HG03460 (cell line): ENCODE data around the gene CARNS1.

Source experiments
- ATAC-seq: cut with Tn5 transposase; IDR thresholded peaks from one replicate; pipeline ENCODE4 v1.9.1; 2021; ENCODE audit not compliant: unreplicated experiment

The CARNS1 gene, protein sequence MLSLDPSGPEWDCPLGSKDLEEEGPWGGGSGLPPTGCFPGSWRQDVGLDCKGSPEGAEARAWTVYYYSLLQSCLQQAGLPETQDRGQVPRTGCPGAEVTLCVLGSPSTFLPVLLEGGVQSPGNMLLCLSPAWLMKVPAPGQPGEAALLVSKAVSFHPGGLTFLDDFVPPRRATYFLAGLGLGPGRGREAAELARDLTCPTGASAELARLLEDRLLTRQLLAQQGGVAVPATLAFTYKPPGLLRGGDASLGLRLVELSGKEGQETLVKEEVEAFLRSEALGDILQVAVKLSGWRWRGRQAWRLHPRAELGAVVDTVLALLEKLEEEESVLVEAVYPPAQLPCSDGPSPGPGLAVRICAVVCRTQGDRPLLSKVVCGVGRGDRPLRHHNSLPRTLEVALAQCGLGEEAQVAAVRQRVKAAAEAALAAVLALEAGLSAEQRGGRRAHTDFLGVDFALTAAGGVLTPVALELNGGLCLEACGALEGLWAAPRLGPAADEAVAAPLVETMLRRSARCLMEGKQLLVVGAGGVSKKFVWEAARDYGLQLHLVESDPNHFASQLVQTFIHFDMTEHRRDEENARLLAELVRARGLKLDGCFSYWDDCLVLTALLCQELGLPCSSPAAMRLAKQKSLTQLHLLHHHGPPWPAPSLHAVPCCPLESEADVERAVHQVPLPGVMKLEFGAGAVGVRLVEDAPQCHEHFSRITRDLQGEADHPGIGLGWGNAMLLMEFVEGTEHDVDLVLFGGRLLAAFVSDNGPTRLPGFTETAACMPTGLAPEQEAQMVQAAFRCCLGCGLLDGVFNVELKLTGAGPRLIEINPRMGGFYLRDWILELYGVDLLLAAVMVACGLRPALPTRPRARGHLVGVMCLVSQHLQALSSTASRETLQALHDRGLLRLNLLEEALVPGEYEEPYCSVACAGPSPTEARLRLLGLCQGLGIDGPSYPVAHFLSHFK

DNA sequence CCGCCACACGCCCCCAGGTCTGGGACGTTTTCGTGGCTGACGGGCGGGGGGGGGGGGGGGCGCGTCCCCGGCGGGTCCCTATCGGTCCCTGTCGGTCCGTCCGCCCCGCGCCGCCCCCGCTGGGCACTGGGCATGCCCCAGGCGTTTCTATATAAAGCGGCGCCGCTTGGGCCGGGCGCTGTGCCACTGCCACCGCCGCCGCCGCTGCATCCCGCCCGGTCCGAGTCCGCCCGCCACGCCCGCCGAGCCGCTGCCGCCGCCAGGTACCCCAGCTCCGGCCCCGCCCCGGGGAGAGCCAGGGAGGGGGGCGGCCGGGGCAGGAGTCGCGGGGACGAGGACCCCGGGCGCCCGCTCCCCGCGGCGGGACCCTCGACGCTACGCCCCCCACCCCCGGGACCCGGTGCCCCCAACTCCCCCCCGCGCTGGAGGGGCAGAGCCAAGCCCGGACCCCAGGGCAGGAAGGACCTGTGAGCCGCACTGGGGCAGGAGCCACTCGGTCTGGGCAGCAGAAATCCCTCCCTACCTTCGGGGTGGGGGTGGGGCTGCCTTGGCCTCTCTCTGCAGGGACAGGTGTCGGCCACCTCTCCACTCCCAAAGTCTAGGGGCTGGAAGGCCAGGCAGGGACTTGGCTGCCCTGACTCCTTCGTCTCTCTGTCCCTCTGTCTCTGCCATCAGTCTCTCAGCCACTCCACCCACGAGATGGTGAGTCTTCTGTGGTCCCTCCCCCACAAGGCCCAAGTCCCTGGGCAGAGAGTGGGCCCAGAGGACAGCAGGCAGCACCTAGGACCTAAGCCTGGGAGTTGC, at the start of gene CARNS1:
CARNS1 (plus strand) TSS at position 178 of the 804 bp plus-strand sequence; CDS start at position 700, 522 bp downstream.
- ATAC-seq, result no peak

DNA sequence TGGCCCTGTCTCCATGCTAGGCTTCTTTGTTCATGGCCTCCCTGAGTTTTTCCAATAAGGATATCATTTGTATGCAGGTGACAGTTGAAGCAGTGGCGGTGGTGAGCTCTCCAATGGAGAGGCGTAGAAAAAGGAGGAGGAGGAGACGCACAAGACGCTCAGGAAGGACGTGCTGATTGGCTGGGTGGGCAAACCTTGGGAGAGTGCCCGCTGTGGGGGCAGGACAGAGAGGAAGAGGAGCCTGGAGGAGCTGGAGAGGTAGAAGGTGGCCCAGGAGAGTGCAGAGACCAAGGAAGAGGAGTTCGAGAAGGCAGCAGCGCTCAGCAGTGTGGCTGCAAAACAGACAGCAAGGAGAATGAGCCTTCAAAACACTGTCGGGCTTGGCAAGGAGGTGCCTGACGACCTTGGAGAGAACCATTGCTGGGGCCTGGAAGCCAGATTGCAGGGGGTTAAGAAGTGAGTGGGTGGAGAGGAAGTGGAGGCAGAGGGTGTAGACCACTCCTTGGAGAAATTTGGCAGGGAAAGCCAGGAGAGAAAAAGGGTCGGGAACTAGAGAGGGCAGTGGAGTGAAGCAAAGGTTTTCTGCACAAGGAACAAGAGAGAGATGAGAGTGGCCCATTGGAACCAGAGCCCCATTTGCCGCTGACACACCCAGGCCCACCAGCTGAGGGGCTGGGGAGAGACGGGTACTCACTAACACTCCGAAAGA, 49.6 kb upstream of the CARNS1 start:
- ATAC-seq, result no peak

DNA sequence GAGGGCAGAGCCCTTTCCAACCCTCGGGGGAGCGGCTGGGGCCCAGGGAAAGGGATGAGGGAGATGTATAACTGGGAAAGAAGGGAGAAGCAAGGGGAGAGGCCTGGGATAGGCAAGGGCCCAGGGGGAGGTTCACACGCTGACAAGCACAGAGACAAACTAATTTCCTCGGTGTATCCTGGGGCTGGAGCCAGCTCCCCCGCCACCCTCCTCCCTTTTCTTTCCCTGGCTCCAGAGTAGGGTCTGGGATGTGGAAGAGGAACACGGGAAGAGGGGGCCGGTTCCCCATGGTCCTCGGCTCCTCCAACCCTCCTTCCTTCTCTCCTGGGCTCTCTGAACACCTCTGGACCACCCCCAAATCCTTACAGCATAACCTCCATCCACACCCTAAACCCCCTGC, 48.9 kb upstream of the CARNS1 start:
- ATAC-seq, result no peak

DNA sequence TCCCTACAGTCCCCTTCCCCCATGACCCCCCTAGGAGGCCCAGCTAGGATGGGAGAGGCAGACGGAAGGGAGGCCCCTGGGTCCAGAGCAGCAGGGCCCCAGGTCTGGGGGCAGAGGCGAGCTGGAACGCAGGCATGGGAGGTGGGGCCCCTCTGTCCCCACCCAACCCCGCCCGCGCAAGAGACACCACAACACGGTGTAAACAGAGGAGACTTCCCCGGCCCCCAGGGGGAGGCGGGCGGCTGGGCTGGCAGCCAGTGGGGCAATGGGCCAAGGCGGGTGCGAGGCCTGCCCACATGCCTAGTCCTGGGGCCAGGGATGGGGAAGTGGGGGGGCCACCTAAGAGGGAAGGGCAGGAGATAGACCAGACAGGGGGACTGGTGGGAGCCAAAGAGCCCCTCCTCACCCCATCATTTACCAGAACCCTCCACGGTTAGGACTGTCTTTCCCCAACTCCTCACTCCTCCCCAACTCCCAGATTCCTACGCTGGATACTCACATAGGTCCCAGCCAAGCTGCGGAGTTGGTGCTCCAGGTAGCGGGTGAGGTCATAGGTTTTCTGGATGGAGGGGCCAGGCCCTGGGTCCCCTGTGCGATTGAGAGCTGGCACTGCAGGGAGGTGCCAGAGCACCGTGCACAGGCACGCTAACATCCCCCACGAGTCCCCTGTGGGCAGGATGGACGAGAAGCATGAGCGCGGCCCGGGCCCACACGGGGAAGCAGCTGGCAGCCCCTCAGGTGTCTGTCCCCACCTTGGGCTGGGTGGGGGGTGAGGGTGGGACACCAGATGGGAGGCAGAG, 48.3 kb upstream of the CARNS1 start:
- ATAC-seq, result no peak

DNA sequence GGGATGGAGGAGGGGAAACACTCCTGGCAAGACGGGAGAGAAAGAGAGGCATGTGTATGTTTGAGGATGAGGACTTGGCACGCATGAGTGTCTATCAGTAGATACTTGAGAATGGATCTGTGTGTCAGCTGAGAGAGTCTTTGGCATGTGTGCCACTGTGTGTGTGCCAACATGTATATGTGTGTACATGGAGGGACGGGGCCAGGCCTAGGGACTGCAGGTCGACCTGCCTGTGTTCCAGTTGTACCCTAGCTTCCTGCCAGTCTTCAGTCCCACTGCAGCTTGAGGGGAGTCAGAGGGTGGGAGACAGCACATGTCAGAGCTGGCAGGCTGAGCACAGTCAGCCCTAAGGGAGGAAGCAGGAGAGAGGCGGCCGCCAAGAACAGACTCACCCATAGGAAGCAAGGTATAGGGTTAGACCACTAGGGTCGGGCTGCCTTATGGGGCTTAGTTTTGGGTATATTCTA, 47.7 kb upstream of the CARNS1 start:
- ATAC-seq, result no peak

DNA sequence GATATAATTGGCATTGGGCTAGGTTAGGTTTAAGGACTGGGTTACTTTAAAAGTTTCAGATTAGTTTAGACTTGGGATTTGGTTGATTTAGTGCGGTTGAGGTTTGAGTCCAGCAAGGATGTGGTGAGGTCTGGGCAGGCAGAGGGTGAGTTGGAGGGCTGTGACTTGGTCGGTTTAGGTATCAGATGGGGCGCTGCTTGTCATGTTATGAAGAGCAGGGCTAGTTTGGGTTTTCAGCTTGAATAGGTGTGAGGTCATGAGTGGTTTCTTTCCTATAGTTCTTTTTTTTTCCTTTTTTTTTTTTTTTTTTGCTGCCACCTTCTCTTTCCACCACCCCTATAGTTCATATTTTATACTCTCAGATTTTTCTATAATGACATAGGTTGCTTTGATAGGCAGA, 46.9 kb upstream of the CARNS1 start:
- ATAC-seq, result no peak

DNA sequence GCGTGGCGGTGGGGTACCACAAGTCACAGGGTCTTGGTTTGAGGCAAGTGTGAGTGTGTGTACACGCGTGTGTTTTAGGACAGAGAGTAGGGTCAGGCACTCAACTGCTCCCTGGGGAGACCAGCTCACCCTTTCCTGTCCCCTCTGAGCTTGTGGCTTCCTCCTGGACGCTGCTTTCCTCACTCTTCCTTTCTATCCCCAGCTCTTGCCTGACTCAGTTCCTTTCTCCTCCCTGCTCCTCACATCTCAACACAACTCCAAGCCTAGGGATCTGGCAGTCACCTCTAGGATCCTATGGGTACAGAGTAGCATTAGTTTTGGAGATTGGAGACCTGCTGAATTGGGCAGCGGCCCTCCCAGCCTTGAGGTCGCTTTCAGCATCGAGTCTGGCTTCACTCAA, 46.2 kb upstream of the CARNS1 start:
- no peak for ATAC-seq

DNA sequence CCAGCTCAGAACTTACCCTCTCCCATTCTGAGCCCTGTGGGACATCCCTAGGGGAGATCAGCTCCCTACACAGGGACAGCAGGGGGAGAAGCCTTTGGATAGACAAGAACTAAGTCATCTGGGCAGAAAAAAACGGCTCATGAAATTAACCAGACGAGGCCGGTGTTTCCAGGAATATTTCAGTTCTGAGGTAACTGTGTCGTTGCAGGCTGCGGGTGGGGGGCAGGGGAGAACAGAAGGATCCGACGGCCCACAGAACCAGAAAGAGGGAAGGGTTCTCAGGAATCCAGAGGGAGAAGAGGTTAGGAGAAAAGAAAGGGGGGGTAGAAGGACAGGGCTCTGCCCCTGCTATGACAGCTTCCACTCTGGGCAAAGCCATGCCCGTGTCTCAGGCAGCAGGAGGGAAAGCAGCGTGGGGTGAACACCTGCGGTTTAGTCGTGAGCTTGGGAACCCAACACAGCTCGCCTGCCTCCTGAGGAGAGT, 45.6 kb upstream of the CARNS1 start:
- ATAC-seq, result no peak

DNA sequence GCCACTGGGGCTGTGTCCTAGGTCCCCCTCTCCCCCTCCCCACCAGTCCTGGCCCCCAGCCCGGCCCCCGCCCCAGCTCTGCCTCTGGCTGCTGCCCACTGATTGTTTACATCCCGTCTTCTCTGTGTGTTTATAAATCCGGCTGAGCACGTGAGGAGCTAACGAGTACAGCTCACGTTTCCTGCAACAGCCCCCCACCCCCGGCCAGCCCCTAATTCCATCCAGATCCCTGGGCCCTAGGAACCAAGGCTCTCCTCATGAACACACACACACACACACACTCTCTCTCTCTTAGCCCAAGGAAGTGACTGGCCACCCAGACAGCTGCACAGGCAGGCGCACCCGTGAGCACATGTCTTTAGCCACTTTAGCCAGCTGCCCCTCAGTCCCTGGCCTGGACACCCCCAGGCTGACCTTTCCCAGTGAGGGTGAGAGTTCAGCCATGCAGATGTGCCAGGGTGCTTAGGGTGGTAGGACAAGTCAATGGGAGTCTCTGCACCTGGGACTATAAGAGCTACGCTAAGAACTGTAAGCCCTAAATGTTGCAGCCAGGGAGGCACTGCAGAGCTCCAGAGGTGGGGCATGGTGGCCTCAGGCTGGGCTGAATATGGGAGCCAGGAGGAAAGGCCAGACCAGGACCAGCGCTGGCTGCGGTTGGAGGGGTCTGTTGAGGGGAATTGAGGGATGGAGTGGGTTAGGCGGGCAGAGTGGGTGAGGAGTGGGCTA, 45.0 kb upstream of the CARNS1 start:
- ATAC-seq, result no peak

DNA sequence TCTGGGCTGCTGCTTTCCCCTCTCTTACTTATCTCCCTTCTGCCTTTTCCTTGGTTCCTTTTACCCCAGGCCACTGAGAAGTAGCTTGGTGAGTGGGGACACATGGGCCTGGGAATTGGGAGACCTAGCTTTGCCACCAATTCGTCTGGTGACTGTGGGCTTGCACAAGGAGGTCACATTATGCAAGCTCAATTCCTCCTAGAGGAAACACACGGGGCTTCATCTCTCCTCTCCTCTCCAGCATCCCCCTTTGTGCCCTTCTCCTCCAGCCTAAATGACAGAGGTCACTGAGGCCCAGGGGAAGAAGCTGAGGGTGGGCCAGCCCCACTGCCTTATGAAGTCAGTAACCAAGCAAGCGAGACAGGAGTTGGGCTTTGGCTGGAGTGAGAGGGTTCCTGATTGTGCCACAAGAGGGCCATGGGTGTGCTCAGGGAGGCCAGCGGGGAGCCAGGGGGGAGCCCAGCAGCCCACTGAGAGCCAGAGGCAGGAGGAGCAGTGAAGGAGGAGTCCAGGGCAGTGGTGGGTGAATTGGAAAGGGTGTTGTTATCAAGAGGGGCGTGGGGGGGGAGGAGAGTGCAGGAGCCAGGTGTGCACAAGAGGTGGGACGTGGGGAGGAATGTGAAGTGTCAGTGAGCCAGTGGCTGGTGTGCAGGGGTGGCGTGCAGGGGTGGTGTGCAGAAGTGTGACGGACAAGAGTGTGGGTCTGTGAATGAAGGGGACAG, 44.1 kb upstream of the CARNS1 start:
- no peak for ATAC-seq

DNA sequence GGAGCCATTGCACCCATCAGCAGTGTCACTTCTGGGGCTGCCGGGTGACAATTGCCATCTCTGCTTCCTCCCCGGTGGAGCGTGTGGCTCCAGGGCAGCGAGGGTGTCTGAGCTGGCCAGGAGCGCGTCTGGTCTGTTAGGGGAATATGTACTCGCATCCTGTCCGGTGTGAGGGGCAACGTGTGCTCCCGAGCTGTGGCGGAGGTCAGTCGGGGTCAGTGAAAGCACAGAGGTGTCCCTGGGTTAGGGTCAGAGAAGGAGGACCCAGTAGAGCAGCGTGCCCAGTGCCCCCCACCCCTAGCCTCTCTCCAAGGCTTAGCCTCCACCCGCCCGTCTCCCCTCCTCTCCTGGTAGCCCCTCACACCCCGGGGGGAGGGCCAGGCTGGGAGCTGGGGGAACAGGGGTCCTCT, 43.6 kb upstream of the CARNS1 start:
- no peak for ATAC-seq

DNA sequence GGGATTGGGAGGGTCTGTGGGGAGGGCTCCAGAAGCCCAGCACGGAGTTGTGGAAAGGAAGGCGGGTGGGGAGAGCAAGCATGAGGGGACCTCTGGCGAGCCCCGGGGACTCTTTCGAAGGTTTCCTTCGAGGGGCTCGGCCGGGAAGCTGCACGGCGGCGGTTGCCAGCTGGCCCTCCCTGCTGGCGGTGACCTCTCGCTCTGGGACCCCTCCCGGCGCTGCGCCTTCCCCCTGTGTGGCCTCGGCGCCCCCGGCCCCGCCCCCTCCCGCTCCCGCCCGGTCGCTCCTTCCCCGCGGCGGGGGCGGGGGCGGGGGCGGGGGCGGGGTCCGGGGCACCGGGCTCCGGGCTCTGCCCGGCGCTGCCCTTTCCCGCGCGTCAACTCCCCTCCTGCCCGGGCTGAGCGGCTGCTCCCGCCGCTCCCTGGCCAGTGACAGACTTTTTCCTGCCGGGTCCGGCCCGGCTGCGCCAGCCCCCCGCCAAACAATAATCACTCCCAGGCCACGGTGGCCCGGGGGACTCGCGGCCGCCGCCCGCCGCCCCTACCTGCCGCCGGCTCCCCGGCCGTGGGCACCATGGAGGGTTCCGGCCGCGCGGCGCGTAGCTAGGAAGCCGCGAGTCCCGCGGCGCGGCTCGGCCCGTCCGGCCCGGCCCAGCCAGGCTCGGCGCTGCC, 43.0 kb upstream of the CARNS1 start:
- no peak for ATAC-seq

DNA sequence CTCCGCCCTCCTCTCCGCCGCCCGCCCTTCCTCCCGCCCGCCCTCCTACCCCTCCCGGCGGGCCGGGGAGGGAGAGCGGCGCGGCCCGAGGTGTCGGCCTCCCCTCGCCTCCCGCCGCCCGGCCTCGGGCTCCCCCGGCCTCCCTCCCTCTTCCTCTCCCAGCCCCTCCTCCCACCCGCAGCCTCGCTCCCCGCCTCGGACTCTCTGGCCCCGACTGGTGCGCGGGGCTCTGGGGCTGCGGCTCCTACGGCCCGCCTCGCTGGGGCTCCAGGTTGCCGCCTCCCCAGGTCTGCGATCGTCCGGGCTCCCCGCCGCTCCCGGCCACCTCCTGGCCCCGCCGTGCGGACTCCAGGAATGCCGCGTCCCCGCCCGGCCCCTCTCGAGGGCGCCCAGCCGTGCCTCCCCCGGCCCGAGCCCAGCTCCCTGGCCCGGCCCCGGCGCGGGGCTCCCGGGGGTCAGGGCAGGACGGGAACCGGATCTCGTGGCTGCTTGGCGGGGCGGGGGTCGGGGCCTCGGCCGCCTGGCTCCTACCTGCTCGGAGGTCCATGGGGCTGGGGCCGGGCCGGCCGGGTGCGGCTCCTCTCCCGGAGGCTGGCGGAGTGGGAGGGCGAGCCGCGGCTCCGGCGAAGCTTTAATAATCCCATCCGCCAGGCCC, 42.4 kb upstream of the CARNS1 start, which contains the start of gene CLCF1:
CLCF1 (minus strand) TSS at position 606 of the 655 bp plus-strand sequence; CDS start at position 547, 59 bp downstream.
- ATAC-seq, result no peak

DNA sequence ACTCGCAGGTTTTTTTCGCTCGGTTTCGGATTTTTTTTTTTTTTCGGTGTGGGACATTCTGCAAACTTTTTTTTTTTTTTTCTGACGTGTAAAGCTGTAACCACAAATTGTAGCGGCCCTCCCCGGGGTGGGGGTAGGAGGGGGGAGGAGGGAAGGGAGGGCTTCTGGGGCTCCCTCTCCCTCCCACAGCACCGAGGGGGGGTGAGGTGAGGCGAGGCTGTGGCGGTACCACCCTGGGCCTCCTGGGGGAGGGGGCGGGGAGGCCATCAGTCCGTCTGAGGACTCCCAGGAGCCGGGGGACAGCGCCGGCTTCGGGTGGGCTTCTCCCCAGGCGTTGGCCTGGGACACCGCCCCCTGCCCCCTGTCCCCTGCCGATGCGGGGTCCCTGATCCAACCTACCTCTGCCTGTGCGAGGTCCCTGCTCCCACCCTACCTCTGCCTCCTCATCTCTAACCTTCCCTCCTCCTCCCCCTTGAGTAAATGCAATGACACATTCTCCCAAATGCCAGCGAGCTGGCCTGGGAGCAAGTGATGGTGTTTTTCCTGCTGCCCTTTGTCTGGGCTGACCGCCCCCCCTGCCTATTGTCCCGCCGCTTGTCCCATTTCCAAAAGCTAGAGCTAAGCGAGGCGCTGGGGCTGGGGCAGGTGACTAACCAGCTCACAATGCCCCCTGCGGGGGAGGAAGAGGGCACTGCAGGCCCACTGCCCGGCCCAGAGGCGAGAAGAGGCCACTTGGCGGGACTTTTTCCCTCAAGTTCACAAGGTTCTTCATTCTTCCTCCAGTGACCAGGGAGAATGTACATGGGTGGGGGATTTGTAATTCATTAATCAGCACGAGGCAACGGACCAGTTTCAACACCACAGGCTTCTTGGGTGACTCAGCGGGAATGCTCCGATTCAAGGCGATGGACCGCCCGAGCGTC, 41.6 kb upstream of the CARNS1 start:
- ATAC-seq, result no peak

DNA sequence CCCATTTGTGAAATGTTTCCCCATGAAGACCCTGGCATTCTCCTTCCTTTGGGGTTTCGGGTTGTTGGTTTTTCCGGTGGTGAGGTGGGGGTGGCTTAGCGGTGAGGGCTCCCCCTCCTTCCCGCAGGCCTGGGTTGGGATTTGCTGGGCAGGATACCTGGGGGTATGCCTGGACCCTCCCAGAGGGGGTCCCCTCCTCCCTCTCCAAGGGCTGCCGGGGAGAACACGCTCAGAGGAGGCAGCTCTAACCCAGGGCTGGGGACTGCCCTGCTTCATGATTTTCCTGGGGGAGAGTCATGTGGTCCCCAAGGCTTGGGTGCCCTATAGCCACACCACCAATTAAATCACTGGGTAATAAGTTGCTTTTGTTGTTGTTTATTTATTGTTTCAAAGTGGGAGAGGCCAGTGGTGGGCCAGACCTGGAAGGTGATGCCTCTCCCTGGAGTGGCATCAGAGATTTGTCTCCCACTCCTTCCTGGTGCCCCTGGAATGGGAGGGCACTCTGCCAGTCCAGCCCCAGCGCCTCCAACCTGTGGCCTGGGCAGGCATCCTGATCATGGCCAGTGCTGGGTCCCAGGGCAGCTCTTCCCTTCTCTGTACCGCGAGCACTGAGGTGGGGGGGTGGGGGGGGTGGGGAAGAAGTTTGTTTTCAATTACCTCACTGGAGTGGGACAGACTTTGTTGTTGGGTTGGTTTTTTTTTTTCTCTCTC, 40.8 kb upstream of the CARNS1 start:
- no peak for ATAC-seq
